GM18526 (cell line): Measurements from ENCODE around the gene VPREB3.

Experiments
- POLR2A ChIP-seq: IDR thresholded peaks from 3 replicates; pipeline ENCODE4 v1.6.1; 2011; ENCODE audit not compliant: insufficient read length; ENCODE audit errors: extremely low read depth

The VPREB3 gene

GRCh38 chr22:23760056-23760455 is 5.8 kb upstream of the VPREB3 start:
- no peak for TF ChIP-seq POLR2A

GRCh38 chr22:23759566-23759965 is 5.3 kb upstream of the VPREB3 start:
- TF ChIP-seq POLR2A: no peak

- TF ChIP-seq POLR2A: no peak
Observed at GRCh38 chr22:23756891-23757290, 2.7 kb upstream of the VPREB3 start.

- no peak for TF ChIP-seq POLR2A
Observed at GRCh38 chr22:23755711-23756110, 1.5 kb upstream of the VPREB3 start.

GRCh38 chr22:23754980-23755636 is 883 bp upstream of the VPREB3 start:
- TF ChIP-seq POLR2A: no peak

- no peak for TF ChIP-seq POLR2A
Observed at GRCh38 chr22:23753385-23753784, 840 bp downstream of the VPREB3 start.

- no peak for TF ChIP-seq POLR2A
Observed at GRCh38 chr22:23752750-23753149, 1.5 kb downstream of the VPREB3 start.

- no peak for TF ChIP-seq POLR2A
Observed at GRCh38 chr22:23752090-23752691, 2.0 kb downstream of the VPREB3 start.

GRCh38 chr22:23751441-23751996 is 2.7 kb downstream of the VPREB3 start:
- no peak for TF ChIP-seq POLR2A

- TF ChIP-seq POLR2A: peak; percentile 46
Observed at GRCh38 chr22:23750714-23751440, 3.3 kb downstream of the VPREB3 start, which contains the start of gene ZNF70. Gene ZNF70, minus strand, starts transcription at chr22:23751112. Its CDS starts 5,972 bp downstream, at chr22:23745140.

- no peak for TF ChIP-seq POLR2A
Observed at GRCh38 chr22:23750367-23750713, 3.9 kb downstream of the VPREB3 start.

GRCh38 chr22:23749841-23750301 is 4.4 kb downstream of the VPREB3 start:
- no peak for TF ChIP-seq POLR2A

- TF ChIP-seq POLR2A: no peak
Observed at GRCh38 chr22:23745791-23746190, 8.4 kb downstream of the VPREB3 start.

- TF ChIP-seq POLR2A: no peak
Observed at GRCh38 chr22:23744485-23744884, 9.7 kb downstream of the VPREB3 start.

- no peak for TF ChIP-seq POLR2A
Observed at GRCh38 chr22:23744001-23744400, 10.2 kb downstream of the VPREB3 start.

GRCh38 chr22:23743303-23743705 is 10.9 kb downstream of the VPREB3 start:
- TF ChIP-seq POLR2A: no peak
